Measurements from ENCODE around the gene RORC. TPM values are rescaled to one million over a fixed set of nuclear protein-coding genes. Genes with fewer than 3 reads are reported as not detected.
"Not testable (repeated sequence)": the region's sequence is repeated elsewhere in the genome, so short reads cannot be mapped to it uniquely, and the experiment has no call there.

The RORC gene
- polyA plus RNA-seq, 1 of the 3 experiments (the other 2 are of a cell fraction): not detected

DNA sequence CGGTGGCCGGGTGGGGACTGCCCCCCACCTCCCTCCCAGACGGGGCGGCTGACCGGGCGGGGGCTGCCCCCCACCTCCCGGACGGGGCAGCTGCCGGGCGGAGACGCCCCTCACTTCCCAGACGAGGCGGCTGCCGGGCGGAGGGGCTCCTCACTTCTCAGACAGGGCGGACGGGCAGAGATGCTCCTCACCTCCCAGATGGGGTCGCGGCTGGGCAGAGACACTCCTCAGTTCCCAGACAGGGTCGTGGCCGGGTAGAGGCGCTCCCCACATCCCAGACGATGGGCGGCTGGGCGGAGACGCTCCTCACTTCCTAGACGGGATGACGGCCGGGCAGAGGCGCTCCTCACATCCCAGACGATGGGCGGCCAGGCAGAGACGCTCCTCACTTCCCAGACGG lies 62.3 kb downstream of the RORC start:
- H4K20me1 ChIP-seq (ENCODE audit: insufficient read depth); CTCF ChIA-PET; POLR2A ChIA-PET: not testable (repeated sequence)

DNA sequence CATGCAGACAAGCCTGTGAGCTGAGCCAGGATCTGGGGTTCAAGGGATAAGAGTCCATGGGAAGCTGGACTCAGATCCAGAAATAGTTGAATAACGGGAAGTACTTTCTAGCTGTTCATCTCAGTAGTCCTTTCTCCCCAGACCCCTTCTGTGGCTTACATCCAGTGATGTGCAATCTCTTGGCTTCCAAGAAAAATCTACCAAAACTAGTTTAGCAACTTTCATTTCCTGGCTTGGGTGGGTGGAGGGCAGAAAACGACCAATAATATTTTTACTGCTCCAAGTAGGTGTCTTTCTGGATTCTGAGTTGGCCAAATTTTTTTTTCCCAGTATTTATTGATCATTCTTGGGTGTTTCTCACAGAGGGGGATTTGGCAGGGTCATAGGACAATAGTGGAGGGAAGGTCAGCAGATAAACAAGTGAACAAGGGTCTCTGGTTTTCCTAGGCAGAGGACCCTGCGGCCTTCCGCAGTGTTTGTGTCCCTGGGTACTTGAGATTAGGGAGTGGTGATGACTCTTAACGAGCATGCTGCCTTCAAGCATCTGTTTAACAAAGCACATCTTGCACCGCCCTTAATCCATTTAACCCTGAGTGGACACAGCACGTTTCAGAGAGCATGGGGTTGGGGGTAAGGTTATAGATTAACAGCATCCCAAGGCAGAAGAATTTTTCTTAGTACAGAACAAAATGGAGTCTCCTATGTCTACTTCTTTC lies 63.1 kb downstream of the RORC start:
- H3K4me1 ChIP-seq (ENCODE audit: control insufficient read depth in 1 of 2, insufficient read depth in 2 of 2, low read depth in 1 of 2, low read length in 1 of 2); H3K27me3 ChIP-seq (ENCODE audit: insufficient read depth); H3K9me2 ChIP-seq; H3K79me2 ChIP-seq (ENCODE audit: insufficient read depth); H4K20me1 ChIP-seq (ENCODE audit: insufficient read depth); POLR2A ChIA-PET; H3K36me3 ChIP-seq (replicated peaks in 1 of 2; ENCODE audit: control insufficient read depth in 1 of 2, insufficient read depth in 2 of 2, low read length in 1 of 2); DNase-seq; H3K4me3 ChIP-seq (ENCODE audit: low read depth in 2 of 2, low read length in 1 of 2); H3K9me3 ChIP-seq; H3K4me2 ChIP-seq; H2AFZ ChIP-seq (ENCODE audit: low read depth); H3F3A ChIP-seq (replicated peaks; ENCODE audit: insufficient read depth); H3K9ac ChIP-seq; H3K27ac ChIP-seq (ENCODE audit: low read depth in 2 of 2, low read length in 1 of 2): not testable (repeated sequence)
- 49% methylated on average over 3 of the region's 7 CpGs for WGBS (ENCODE audit: low lambda C conversion rate)
- CTCF ChIA-PET: interaction anchor here (1.5 kb wide), 1 partner anchor 67 kb away, joined by 5 read pairs; no protein-coding TSS in a partner anchor

More for the DNA sequence above, 62.3 kb downstream of the RORC start:
- not testable (repeated sequence) for H3K4me3 ChIP-seq (ENCODE audit: low read depth in 2 of 2, low read length in 1 of 2); H3K36me3 ChIP-seq (replicated peaks in 1 of 2; ENCODE audit: control insufficient read depth in 1 of 2, insufficient read depth in 2 of 2, low read length in 1 of 2); H3K79me2 ChIP-seq (ENCODE audit: insufficient read depth); H2AFZ ChIP-seq (ENCODE audit: low read depth); H3K9me2 ChIP-seq; H3K27ac ChIP-seq (ENCODE audit: low read depth in 2 of 2, low read length in 1 of 2); H3K4me2 ChIP-seq; H3K4me1 ChIP-seq (ENCODE audit: control insufficient read depth in 1 of 2, insufficient read depth in 2 of 2, low read depth in 1 of 2, low read length in 1 of 2); DNase-seq; H3K27me3 ChIP-seq (ENCODE audit: insufficient read depth); H3F3A ChIP-seq (replicated peaks; ENCODE audit: insufficient read depth); H3K9ac ChIP-seq; H3K9me3 ChIP-seq
- no CpG with 5 or more reads among the region's 34 CpGs for WGBS (ENCODE audit: low lambda C conversion rate)

DNA sequence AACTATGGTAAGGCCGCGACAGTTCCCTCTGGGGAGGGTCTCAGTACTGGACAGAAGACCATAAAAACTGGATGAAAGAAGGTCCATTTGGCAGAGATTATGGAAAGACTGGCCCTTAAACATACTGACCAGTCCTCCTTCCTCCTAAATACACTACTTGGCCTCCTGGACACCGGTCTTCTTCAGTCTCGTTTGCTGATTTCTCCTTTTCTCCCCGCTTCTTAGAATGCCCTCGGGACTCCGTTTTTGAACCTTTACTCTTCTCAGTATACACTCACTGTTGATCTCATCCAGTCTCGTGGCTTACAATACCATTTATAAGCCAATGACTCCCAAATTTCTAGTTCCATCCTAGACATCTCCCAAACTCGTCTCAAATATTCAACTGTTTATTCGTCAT lies 67.6 kb downstream of the RORC start:
- Histone ChIP-seq H3K9ac (peak overlapping the region; percentile 91), H4K20me1 (ENCODE audit: insufficient read depth) (no peaks in the 10 kb centered on the region), H3K4me1 (ENCODE audit: control insufficient read depth in 1 of 2, insufficient read depth in 2 of 2, low read depth in 1 of 2, low read length in 1 of 2) (peaks cover 0 to 10% of the 10 kb centered on the region in 2 experiments; a peak in 2 of 4 replicates), H3K4me3 (ENCODE audit: low read depth in 2 of 2, low read length in 1 of 2) (peak overlapping the region; percentile 79 to 91), H3K79me2 (ENCODE audit: insufficient read depth) (peaks cover 18% of the 10 kb centered on the region), H2AFZ (ENCODE audit: low read depth) (peak overlapping the region; percentile 99), H3K27ac (ENCODE audit: low read depth in 2 of 2, low read length in 1 of 2) (peak overlapping the region; percentile 72 to 93), H3K27me3 (ENCODE audit: insufficient read depth) (no peaks in the 10 kb centered on the region), H3K4me2 (peak overlapping the region; percentile 90), H3K36me3 (replicated peaks in 1 of 2; ENCODE audit: control insufficient read depth in 1 of 2, insufficient read depth in 2 of 2, low read length in 1 of 2) (peaks cover 18 to 29% of the 10 kb centered on the region in 2 experiments), H3F3A (replicated peaks; ENCODE audit: insufficient read depth) (peaks cover 6% of the 10 kb centered on the region), H3K9me2 (no peaks in the 10 kb centered on the region), H3K9me3 (no peaks in the 10 kb centered on the region)
- TF ChIP-seq YY1 (IDR thresholded peaks at IDR 0.05; ENCODE audit: low read depth) (no peak), GABPA (IDR thresholded peaks at IDR 0.05; ENCODE audit: low read depth) (no peak), MEF2A (IDR thresholded peaks at IDR 0.05; ENCODE audit: borderline replicate concordance, low read depth) (no peak), EZH2phosphoT487 (IDR thresholded peaks at IDR 0.05; ENCODE audit: borderline replicate concordance, low read depth) (no peak), ELF1 (IDR thresholded peaks at IDR 0.05) (no peak), TEAD4 (IDR thresholded peaks at IDR 0.05; ENCODE audit: borderline replicate concordance, insufficient read depth) (no peak), TAF1 (IDR thresholded peaks at IDR 0.05; ENCODE audit: borderline replicate concordance, low read depth, low read length) (no peak)
- TF ChIP-seq, protein P1, sequence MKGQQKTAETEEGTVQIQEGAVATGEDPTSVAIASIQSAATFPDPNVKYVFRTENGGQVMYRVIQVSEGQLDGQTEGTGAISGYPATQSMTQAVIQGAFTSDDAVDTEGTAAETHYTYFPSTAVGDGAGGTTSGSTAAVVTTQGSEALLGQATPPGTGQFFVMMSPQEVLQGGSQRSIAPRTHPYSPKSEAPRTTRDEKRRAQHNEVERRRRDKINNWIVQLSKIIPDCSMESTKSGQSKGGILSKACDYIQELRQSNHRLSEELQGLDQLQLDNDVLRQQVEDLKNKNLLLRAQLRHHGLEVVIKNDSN (IDR thresholded peaks at IDR 0.05; ENCODE audit: borderline replicate concordance, low read depth): no peak
- TF ChIP-seq, protein P2, sequence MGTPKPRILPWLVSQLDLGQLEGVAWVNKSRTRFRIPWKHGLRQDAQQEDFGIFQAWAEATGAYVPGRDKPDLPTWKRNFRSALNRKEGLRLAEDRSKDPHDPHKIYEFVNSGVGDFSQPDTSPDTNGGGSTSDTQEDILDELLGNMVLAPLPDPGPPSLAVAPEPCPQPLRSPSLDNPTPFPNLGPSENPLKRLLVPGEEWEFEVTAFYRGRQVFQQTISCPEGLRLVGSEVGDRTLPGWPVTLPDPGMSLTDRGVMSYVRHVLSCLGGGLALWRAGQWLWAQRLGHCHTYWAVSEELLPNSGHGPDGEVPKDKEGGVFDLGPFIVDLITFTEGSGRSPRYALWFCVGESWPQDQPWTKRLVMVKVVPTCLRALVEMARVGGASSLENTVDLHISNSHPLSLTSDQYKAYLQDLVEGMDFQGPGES (IDR thresholded peaks at IDR 0.05; ENCODE audit: low read depth, low read length): no peak
- TF ChIP-seq, protein P3, sequence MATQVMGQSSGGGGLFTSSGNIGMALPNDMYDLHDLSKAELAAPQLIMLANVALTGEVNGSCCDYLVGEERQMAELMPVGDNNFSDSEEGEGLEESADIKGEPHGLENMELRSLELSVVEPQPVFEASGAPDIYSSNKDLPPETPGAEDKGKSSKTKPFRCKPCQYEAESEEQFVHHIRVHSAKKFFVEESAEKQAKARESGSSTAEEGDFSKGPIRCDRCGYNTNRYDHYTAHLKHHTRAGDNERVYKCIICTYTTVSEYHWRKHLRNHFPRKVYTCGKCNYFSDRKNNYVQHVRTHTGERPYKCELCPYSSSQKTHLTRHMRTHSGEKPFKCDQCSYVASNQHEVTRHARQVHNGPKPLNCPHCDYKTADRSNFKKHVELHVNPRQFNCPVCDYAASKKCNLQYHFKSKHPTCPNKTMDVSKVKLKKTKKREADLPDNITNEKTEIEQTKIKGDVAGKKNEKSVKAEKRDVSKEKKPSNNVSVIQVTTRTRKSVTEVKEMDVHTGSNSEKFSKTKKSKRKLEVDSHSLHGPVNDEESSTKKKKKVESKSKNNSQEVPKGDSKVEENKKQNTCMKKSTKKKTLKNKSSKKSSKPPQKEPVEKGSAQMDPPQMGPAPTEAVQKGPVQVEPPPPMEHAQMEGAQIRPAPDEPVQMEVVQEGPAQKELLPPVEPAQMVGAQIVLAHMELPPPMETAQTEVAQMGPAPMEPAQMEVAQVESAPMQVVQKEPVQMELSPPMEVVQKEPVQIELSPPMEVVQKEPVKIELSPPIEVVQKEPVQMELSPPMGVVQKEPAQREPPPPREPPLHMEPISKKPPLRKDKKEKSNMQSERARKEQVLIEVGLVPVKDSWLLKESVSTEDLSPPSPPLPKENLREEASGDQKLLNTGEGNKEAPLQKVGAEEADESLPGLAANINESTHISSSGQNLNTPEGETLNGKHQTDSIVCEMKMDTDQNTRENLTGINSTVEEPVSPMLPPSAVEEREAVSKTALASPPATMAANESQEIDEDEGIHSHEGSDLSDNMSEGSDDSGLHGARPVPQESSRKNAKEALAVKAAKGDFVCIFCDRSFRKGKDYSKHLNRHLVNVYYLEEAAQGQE (IDR thresholded peaks at IDR 0.05; ENCODE audit: low read depth, low read length): no peak
- TF ChIP-seq, protein P4, sequence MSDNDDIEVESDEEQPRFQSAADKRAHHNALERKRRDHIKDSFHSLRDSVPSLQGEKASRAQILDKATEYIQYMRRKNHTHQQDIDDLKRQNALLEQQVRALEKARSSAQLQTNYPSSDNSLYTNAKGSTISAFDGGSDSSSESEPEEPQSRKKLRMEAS (IDR thresholded peaks at IDR 0.05; ENCODE audit: low read depth): no peak
- TF ChIP-seq, protein P5, sequence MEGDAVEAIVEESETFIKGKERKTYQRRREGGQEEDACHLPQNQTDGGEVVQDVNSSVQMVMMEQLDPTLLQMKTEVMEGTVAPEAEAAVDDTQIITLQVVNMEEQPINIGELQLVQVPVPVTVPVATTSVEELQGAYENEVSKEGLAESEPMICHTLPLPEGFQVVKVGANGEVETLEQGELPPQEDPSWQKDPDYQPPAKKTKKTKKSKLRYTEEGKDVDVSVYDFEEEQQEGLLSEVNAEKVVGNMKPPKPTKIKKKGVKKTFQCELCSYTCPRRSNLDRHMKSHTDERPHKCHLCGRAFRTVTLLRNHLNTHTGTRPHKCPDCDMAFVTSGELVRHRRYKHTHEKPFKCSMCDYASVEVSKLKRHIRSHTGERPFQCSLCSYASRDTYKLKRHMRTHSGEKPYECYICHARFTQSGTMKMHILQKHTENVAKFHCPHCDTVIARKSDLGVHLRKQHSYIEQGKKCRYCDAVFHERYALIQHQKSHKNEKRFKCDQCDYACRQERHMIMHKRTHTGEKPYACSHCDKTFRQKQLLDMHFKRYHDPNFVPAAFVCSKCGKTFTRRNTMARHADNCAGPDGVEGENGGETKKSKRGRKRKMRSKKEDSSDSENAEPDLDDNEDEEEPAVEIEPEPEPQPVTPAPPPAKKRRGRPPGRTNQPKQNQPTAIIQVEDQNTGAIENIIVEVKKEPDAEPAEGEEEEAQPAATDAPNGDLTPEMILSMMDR (IDR thresholded peaks at IDR 0.05): no peak
- peak; percentile 40 for DNase-seq
- WGBS (ENCODE audit: low lambda C conversion rate): 58% methylated on average over 10 of the region's 10 CpGs
- POLR2A ChIA-PET: interaction anchor here (0.7 to 2.1 kb wide), 8 partner anchors 11 to 145 kb away, joined by 3 to 9 read pairs (median 4); partner anchors contain the start of genes TDRKH and THEM4
- CTCF ChIA-PET: interaction anchor here (0.8 to 2.0 kb wide), 7 partner anchors 13 to 118 kb away, joined by 3 to 7 read pairs (median 4); partner anchors contain the start of gene TDRKH

Data from SK-N-SH (cell line).